GM19043 (cell line): ENCODE results near the gene FES.
"Not testable (repeated sequence)": the region's sequence is repeated elsewhere in the genome, so short reads cannot be mapped to it uniquely, and the experiment has no call there.

Source experiments
- ATAC-seq: cut with Tn5 transposase; IDR thresholded peaks from one replicate; pipeline ENCODE4 v1.9.1; 2021; ENCODE audit warnings: low read depth; ENCODE audit not compliant: unreplicated experiment

FES gene

DNA sequence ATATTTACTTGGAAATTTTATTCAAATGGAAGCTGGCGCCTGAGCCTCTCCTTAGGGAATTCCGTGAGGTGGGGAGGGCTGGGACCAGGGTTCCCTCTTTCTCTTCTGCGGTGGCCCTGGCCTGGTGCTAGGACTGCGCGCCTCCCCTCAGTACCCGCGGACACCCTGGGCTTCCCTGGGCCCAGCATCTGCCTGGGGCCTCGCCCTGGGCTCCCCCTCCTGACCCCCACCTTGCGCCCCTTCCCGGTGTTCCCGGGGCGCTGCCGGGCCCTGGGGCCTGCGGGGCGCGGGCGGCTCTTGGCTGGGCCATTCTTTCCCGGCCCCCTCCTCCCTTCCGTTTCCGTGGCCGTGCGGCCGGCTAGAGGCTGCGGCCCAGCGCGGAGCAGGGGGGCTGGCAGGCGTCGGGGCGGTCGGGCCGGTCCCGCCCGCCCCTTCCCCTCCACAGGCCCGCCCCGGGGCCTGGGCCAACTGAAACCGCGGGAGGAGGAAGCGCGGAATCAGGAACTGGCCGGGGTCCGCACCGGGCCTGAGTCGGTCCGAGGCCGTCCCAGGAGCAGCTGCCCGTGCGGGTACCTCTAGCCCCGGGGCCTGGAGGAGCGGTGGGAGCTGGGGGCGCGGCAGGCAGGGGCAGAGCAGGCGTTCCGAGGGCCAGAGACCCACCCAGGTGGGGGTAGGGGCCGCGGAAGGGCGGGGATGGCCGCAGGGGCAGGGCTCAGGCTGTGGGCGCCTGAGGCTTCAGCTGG lies at the start of gene FES:
FES (plus strand) TSS at position 529 of the 743 bp plus-strand sequence. CDS start 542 bp downstream, outside the sequence.
- ATAC-seq: no peak

DNA sequence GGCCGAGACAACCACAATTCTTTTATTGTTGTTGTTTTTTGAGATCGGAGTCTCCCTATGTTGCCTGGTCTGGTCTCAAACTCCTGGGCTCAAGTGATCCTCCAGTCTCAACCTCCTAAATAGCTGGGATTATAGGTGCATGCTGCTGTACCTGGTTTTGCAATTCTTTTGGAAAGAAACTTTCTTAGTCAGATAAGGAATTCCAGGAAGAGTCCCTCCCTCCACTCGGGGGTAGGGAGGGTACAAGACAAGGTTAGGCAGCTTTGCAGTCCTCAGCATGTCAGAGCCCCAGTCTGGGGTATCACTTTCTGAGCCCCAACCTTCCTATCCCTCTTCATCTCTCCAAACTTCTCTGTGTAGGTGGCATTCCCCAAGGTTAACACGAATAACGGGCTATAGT lies 49.7 kb upstream of the FES start:
- ATAC-seq: no peak

DNA sequence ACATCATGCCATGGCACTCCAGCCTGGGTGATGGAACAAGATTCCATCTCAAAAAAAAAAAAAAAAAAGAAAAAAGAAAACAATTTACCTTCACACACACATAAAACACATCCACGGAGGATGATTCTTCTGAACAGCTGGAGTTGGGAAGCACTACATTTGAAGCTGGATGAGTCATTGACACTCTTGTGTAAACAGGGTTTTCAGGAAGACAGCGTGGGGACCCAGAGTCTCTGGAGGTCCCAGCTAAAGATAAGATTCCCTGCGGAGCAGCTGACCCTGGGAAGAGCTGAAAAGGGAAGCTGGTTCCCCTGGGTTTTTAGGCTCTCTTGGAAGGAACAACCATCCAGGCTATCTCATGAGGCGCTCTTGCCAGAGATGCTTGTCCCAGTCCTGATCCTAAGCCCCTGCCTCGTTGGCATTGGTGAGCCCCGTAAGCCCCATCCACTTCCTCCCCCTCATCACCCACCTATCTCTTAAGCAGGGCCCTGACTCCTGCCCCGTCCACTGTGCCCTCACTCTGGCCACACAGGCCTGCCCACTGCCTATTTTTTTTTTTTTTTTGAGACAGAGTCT lies 47.9 kb upstream of the FES start:
- no peak for ATAC-seq

DNA sequence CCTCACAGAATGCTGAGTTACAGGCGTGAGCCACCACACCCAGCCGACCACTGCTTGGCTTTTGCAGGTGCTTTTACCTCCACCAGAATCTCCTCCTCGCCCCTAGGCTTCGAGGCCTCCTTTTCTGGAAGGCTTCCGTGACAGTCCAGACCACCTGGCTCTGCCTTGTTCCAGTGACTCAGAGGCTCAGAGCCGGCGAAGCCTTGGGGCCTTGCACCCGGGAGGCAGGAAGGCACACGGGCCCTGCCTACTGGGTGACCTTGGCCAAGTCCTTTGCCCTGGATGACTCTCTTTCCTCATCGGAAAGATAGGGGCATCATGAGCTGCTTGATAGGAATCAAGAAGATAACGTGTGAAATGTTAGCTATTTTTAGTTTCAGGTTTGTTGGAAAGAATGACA lies 47.2 kb upstream of the FES start:
- no peak for ATAC-seq

DNA sequence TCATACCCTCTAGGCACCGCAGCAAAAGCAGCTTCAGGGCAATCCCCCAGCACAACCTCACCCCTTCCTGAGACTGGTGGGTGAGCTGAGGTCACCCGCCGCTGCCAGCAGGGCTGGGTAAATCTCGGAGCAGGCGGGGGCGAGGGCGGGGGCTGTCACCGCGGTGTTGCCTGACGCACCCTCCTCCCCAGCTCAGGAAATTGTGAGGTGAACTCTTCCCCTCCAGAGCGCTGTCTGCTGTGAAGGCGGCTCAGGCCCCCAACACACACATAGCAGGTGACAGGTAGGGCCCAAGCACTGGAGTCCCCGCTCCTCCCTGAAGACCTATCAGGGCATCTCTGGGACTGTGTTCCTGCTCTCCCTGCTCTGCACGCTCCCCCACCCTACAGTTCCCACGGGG lies 46.2 kb upstream of the FES start:
- no peak for ATAC-seq

DNA sequence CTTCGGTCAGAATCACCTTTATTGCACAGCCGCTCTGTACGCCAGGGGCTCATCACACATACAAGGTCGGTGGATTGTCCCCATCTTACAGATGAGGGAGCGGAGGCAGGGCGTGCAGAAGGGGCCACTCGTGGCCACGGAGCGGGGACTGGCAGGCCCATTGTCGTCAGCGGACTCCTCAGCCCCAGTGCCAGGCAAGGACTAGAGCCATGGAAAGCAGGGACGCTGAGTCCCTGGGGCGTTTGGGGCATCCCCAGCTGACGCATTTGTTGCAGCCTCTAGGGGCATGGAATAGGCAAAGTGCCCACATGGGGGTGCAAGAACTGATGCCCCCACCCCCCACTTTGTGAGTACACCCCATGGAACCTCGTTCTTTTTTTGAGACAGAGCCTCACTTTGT lies 45.8 kb upstream of the FES start:
- ATAC-seq: no peak

DNA sequence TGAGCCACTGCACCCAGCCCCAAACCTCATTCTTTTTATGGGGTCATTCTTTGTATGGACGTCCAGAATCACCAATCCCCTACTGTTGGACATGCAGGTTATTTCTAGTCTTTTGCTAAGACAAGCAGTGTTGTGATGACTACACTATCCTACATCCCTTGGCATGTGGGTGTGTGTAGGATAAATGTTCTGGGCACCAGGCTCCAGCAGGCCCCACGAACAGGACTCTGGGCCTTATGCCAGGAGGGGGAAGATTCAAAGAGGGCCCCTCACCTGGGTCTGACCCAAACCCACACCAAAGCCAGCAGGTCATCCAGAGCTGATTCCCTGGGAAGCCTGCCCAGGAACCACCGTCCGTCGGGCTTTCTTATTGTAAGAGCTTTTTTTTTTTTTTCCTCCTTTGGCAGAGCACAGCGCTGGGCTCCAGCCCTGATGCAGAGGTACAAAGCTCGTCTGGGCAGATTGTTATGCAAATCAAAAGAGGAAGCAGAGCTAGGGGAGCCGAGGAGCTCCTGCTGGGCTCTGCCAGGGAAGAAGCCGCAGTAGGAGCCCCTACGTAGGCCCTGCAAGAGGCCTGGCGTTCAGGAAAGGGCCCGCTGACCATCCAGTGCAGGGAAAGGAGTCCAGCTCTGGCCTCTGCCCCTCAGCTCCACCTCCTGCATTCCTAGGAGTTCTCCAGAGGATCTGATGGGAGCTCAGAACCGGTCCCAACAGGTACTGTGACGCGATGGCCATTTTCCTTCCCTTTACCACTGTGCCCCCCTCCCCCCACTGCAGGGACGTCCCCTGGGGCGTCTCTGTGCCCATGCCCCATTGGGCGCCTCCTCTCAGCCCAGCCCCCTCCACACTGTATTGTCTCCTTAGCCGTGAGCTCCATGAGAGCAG lies 44.9 kb upstream of the FES start:
- peak; percentile 81 for ATAC-seq

DNA sequence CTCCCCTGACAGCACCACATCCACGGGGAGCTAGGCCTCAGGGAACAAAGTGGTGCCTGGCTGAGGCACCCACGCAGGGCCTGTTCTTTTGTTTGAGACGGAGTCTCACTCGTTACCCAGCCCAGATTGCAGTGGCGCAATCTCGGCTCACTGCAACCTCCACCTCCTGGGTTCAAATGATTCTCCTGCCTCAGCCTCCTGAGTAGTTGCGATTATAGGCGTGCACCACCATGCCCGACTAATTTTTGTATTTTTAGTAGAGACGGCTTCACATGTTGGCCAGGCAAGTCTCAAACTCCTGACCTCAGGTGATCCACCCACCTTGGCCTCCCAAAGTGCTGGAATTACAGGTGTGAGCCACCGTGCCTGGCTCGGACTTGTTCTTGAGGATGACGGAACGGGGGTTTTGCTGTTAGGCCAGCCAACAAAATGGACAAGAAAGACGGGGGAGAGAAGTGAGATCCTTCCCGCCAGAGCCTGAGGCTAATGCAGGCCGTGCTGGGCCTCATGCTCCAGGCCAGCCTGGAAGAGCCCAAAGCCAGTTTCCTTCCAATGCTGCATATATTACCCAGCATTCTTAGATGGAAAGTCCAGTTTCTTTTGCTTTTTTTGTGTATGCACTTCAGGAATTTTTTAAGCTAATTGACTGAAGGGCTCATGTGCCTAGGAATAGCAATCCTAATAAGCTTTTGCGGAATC lies 44.0 kb upstream of the FES start:
- no peak for ATAC-seq

DNA sequence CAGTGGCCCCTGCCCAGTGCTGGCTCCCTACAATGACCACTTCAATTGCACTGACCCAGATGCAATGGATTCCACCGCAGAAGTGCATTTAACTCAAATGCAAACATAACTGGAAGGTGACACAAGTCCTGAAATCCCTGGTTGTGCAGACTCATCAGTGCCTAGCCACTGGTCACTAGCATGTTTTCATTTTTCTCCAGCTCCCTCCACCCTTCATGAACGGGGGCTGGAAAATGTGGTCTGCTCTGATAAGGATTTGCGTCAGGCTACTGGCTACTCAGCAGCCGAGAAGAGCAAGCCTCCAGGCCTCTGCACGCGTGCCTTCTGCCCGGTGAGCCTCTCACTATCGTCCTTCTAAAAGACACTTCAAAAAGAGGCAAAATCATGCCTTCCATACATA lies 43.4 kb upstream of the FES start:
- ATAC-seq: no peak

DNA sequence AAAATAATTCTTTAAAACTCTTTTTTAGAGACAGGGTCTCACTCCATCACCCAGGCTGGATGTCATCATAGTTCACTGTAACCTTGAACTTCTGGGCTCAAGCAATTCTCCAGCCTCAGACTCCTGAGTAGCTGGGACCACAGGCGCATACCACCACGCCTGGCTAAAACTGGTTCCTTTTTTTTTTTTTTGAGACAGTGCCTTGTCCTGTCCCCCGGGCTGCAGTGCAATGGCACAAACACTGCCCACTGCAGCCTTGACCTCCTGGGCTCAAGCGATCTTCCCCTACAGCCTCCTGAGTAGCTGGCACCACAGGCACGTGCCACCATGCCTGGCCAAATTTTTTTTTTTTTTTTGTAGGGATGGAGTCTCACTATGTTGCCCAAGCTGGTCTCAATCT lies 39.6 kb upstream of the FES start:
- no peak for ATAC-seq

DNA sequence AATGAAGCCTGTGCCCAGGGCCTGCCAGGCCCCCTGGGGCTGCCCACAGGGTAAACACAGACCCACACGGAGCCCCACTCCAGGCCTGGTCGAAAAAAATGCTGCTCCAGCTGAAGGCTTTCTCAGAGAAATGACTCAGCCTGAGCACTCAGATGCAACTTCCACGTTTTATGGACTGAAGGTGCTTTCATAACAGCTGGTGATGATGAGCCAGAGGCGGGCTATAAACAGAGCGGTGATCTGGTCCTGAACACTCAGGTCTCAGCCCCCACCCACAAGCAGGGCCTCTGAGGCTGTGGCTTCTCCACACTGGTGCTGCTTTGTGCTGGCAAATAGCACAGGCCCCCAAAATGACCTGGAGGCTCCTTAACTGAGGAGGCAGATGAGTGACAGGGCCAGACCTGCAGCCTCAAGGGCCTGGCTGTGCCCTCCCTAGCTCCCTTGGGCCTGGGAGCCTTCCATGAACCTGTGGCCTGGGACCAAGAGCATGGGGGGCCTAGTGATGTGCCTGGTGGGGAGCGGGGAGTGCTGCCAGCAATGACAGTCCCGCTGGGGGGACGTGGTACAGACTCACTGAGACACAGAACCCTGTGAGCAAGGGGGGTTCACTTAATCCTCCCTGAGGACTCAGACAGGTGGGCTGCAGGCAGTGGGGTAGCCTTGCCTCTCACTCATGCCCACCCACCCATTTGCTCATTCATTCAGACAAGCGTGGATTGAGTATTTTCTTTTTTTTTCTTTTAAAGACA lies 38.9 kb upstream of the FES start:
- ATAC-seq: peak; percentile 88

DNA sequence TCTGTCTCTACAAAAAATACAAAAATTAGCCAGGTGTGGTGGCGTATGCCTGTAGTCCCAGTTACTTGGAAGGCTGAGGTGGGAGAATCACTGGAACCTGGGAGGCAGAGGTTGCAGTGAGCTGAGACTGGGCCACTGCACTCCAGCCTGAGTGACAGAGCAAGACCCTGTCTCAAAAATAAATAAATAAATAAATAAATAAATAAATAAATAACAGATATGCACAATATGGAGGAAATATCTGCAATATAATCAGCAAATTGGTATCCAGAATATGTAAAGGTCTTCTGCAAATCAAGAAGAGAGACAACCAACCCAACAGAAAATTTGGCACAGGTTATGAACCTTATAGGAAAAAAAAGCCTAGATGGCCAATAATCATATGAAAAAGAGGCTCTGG lies 34.9 kb upstream of the FES start:
- not testable (repeated sequence) for ATAC-seq

DNA sequence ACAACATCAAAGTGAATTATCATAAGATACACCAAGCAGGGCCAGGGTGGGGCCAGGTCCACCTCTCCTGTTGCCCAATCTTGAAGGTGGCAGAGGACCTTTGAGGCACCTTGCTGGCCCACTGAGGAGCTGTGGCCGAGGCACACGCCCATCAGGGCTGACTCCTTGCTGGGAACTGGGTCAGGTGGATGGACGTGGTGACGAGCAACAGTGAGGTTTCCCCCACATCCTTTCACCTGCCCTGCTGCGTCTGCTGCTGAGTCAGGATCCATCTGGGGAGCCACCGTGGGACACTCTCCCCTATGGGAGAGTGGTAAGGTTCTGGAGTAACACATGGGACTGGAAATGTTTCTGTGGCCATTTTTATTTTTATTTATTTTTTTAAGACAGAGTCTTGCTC lies 33.2 kb upstream of the FES start:
- no peak for ATAC-seq

DNA sequence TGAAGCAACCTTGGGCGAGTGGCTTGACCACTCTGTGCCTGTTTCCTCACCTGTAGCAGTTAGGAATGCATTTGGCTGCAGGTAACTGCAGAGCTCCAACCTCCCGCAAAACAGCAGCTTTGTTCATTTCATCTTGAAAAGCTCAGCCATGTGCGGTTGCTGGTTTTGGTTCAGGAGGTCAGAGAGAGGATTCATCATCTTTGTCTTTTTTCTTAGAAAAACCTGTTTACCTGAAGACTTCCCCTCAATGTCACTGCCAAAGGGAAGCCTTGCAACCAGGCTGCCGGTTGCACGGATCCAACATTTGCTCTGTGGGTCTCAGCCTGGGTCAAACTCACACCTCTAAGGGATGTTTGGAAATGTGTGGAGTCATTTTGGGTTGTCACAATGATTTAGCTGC lies 32.4 kb upstream of the FES start:
- no peak for ATAC-seq

DNA sequence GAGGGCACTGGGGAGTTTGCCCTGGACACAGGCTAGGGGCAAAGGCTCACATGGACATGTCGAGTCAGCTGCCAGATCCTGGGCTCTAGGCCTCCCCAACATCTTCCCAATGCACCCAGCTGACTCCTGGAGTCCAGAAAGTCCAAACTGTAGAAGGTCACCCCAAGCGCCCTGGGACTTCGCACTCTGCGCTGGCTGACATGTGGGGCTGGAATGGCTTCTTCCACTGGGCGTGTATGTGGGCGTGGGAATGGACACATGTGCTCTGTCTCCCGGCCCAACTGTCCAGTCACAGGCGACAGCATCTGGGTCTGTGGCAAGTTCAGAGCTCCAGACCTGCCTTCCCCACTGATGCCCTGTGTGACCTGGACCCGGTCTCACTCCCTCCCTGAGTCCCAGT lies 29.2 kb upstream of the FES start:
- no peak for ATAC-seq

DNA sequence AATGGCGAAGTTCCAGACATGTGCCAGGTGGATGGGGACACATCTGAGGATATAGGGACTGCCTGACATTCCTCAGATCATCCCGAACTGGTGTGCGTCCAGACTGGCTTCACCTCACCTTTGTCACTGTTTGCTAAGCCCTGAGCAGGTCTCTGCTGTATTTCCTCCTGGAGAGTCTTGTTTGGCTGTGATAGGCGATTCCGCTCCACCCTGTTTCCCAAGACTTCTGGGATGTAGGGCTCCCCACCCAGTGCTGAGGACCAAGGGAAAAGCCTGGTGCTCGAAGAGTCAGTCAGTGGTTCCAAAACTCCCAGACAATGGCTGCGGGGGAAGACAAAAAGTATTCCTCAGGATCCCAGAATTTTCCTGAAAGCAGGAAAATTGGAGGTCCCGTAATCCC lies 27.0 kb upstream of the FES start:
- ATAC-seq: no peak

DNA sequence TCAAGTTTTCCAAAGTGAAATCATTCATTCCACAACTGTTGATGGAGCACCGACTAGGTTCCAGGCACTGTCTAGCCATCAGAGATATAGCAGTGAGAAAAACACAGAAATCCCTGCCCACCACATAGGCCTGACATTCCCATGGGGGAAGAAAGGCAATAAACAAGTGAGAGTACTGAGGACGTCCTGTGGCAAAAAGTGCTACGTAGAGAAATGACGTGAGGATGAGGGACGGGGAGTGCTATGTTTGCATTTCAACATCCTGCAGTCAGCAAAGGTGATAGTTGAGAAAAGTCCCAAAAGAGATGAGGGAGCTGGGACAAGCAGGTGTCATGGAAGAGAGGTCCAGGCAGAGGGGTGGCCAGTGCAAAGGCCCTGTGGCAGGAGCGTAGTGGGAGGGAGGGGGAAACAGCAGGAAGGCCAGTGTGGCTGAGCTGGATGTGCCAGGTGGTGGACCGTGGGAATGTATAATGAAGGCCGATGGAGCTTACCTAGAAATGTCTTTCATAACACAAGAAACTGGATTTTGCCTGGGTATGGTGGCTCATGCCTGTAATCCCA lies 26.3 kb upstream of the FES start:
- ATAC-seq: no peak

DNA sequence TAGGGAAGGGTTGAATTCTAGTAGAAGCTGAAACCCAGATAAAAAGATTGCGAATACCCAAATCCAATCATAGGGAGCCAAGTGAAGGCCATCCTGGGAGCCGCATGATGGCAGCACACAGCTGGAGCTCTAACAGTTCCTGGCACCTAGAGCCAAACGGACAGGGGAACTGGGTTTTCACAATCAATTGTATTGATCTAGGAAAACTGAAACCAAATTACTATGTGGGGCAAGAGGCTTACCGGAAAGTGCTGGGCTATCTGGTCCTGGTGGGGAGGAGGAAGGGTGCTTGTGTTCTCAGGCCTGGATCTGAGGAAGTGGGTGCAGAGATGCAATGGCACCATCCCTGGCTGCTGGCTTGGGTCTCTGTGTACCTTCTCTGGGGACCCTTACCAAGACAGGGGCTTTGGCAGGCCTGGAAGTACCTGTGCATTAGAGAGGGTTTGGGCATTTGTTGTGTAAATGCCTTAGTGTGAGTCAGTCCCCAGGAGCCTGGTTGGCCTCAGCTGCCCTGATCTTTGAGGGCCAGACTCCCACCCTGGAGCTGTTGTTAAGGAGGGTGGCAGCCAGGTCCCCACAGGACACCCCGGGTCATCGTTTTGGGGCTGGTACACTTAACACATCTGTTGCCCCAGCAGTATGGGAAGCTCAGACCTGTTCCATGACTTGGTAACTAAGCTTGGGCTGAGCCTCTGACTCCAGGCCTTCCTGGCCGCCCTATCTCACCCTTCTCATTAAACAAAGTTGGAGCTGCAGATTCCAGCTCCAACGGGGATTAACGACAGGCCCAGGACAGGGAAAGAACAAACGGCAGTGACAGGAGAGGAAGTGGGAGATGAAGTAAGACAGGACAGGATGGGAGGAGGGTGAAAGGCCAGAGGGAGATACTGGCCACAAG lies 24.8 kb upstream of the FES start:
- ATAC-seq: no peak

DNA sequence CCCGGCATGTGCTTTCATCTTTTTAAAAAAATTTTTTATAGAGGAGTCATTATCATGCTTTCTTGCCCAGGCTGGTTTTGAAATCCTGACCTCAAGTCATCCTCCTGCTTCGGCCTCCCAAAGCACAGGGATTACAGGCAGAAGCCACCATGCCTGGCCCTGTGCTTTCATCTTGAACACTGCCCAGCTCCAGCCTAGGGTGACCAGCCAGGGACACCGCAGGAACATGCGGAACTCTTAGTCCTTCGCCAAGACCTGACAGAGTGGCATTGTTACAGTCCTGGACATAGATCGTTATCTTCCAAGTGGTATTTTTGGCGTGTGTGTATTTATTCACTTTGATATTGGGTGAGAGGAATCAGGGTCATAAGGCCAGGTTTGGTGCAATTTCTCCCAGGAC lies 23.9 kb upstream of the FES start:
- no peak for ATAC-seq
